ENCODE data around the gene EN2. TPM values are rescaled to one million over a fixed set of nuclear protein-coding genes. Genes with fewer than 3 reads are reported as not detected.

Gene EN2
- total RNA-seq, 2 donors from 2014 or later: not detected

GRCh38 chr7:155453296-155454182, 4.4 kb upstream of the EN2 start:
- Histone ChIP-seq H3K9me3 (no peaks in the 10 kb centered on the region), H3K27me3 (peaks cover 92% of the 10 kb centered on the region), H3K4me3 (no peak overlapping the region), H3K36me3 (no peaks in the 10 kb centered on the region), H3K4me1 (peaks cover 3% of the 10 kb centered on the region), H3K27ac (no peak overlapping the region), H3K9ac (ENCODE audit: low read depth in 2 of 2, low read length in 2 of 2) (no peak overlapping the region)
- intact Hi-C loops (cut with DNase I): no loop called here
- DNase-seq: no peak
- no peak for TF ChIP-seq CTCF (IDR thresholded peaks at IDR 0.05)

- Histone ChIP-seq H3K4me3 (no peak overlapping the region), H3K9me3 (no peaks in the 10 kb centered on the region), H3K27ac (no peak overlapping the region), H3K36me3 (no peaks in the 10 kb centered on the region), H3K27me3 (peaks cover 92% of the 10 kb centered on the region), H3K9ac (ENCODE audit: low read depth in 2 of 2, low read length in 2 of 2) (no peak overlapping the region), H3K4me1 (peaks cover 3% of the 10 kb centered on the region)
- DNase-seq: no peak
- no peak for TF ChIP-seq CTCF (IDR thresholded peaks at IDR 0.05)
- intact Hi-C loops (cut with DNase I): no loop called here
These were observed 3.5 kb upstream of the EN2 start for GRCh38 chr7:155454183-155455112.

GRCh38 chr7:155455132-155455693, 2.7 kb upstream of the EN2 start:
- Histone ChIP-seq H3K27ac (no peak overlapping the region), H3K36me3 (no peaks in the 10 kb centered on the region), H3K9me3 (no peaks in the 10 kb centered on the region), H3K27me3 (peaks cover 92% of the 10 kb centered on the region), H3K9ac (ENCODE audit: low read depth in 2 of 2, low read length in 2 of 2) (no peak overlapping the region), H3K4me3 (no peak overlapping the region), H3K4me1 (peaks cover 3% of the 10 kb centered on the region)
- DNase-seq: no peak
- no peak for TF ChIP-seq CTCF (IDR thresholded peaks at IDR 0.05)
- intact Hi-C loops (cut with DNase I): no loop called here

GRCh38 chr7:155455776-155456737, 1.9 kb upstream of the EN2 start:
- H3K9ac ChIP-seq (ENCODE audit: low read depth in 2 of 2, low read length in 2 of 2): no peak overlapping the region
- intact Hi-C loops (cut with DNase I): no loop called here
- H3K4me1 ChIP-seq: peaks cover 3% of the 10 kb centered on the region
- TF ChIP-seq CTCF (IDR thresholded peaks at IDR 0.05): no peak
- no peak overlapping the region for H3K27ac ChIP-seq
- no peaks in the 10 kb centered on the region for H3K36me3 ChIP-seq
- peaks cover 92% of the 10 kb centered on the region for H3K27me3 ChIP-seq
- no peak for DNase-seq
- H3K4me3 ChIP-seq: peak overlapping the region; percentile 43
- no peaks in the 10 kb centered on the region for H3K9me3 ChIP-seq
